ENCODE measurements around the gene MNT.

The MNT gene

DNA sequence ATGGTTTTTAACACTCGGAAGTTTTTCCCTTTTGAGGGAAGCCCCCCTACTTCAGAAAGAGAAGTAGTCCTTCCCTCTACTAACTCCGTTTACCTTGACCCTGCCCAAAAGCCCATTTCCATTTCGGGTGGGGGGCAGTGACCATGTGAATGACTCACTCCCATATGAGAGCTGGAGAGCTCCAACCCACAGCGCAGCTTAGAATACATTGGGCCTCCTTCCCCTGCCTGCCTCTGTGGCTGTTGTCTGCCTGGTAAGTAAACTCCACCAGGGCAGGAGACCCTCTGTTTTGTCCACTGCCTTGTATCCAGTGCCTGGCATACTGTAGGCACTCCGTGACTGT lies 62.6 kb downstream of the MNT start:
- TF ChIP-seq ZNF274 (IDR thresholded peaks at IDR 0.05; ENCODE audit: low read depth, low read length): no peak
- peak overlapping the region; percentile 93 for H3K4me3 ChIP-seq (ENCODE audit: low read length)

- no peak for TF ChIP-seq ZNF274 (IDR thresholded peaks at IDR 0.05; ENCODE audit: low read depth, low read length)
- H3K4me3 ChIP-seq (ENCODE audit: low read length): peak overlapping the region; percentile 93
These were observed 63.1 kb downstream of the MNT start for GRCh38 chr17:2337544-2338314.

DNA sequence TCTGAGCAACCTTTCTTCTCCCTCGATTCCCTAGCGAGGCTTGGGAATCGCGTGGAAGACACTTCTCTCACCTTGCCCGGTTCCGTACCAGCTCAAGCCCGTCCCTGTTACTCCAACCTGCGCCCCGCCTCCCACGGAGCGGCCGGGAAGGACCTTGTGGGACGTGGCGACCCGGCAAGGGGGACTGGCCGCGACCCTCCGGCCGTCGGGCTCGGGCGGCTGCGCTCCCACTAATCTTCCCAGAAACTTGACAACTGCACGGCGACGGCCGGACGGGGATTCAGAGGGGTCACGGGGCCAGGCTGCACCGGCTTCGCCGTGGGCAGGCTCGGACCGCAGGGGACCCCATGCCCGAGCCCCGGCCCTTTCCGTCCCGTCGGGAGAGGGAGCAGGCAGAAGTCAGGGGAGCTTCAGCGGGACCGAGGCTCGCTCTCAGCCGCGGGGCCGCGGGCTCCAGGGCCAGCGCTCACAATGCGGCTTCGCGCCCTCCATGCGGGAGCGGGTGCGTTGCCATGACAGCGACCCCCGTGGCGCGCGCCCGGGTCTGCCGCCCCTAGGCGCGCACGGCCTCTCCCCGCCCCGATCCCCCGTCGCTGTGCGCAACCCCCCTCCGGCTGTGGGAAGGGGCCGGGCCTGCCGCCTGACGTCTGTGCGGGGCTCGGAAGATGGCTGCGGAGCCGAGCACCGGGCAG lies 63.9 kb downstream of the MNT start, which contains the start of gene SGSM2:
SGSM2 (plus strand) TSS at position 650 of the 692 bp plus-strand sequence. CDS start 188 bp downstream, outside the sequence.
- TF ChIP-seq ZNF274 (IDR thresholded peaks at IDR 0.05; ENCODE audit: low read depth, low read length): no peak
- H3K4me3 ChIP-seq (ENCODE audit: low read length): peak within 1 kb of the TSS; percentile 93

- no peak for TF ChIP-seq ZNF274 (IDR thresholded peaks at IDR 0.05; ENCODE audit: low read depth, low read length)
- H3K4me3 ChIP-seq (ENCODE audit: low read length): peak within 1 kb of the TSS; percentile 93
These were observed 64.5 kb downstream of the MNT start, which contains the start of gene TSR1 for GRCh38 chr17:2336215-2336851. TSS of gene TSR1 (minus strand) at chr17:2336457. CDS start at chr17:2336427, 30 bp downstream.

GRCh38 chr17:2335726-2336214 lies 65.1 kb downstream of the MNT start:
- no peak for TF ChIP-seq ZNF274 (IDR thresholded peaks at IDR 0.05; ENCODE audit: low read depth, low read length)
- peak overlapping the region; percentile 93 for H3K4me3 ChIP-seq (ENCODE audit: low read length)
